HG03558 (cell line): ENCODE data around the gene ME3.
"Not testable (repeated sequence)": the region's sequence is repeated elsewhere in the genome, so short reads cannot be mapped to it uniquely, and the experiment has no call there.

ENCODE experiments used
- ATAC-seq: cut with Tn5 transposase; IDR thresholded peaks from one replicate; pipeline ENCODE4 v1.9.1; 2021; ENCODE audit warnings: moderate number of reproducible peaks; ENCODE audit not compliant: unreplicated experiment; ENCODE audit errors: extremely low read depth

The ME3 gene

DNA sequence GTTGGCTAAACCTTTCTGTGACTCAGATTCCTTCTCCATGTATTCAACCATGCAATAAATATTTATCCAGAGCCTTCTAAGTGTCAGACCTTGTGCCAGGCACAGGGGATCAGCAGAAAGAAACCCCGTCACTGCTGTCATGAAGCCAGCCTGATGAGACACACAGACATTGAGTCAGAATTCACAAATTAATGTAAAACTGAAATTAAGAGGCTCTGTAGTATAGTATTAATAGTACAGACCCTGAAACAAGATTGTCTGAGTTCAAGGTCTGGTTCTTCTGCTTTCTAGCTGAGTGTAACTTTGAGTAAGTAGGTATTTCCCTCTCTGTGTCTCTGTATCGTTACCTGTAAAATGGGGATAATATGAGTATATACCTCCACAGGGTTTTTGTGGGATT, 46.9 kb downstream of the ME3 start:
- peak; percentile 64 for ATAC-seq

GRCh38 chr11:86624366-86624765, 48.0 kb downstream of the ME3 start:
- ATAC-seq, result no peak

GRCh38 chr11:86623736-86624135, 48.7 kb downstream of the ME3 start:
- no peak for ATAC-seq

DNA sequence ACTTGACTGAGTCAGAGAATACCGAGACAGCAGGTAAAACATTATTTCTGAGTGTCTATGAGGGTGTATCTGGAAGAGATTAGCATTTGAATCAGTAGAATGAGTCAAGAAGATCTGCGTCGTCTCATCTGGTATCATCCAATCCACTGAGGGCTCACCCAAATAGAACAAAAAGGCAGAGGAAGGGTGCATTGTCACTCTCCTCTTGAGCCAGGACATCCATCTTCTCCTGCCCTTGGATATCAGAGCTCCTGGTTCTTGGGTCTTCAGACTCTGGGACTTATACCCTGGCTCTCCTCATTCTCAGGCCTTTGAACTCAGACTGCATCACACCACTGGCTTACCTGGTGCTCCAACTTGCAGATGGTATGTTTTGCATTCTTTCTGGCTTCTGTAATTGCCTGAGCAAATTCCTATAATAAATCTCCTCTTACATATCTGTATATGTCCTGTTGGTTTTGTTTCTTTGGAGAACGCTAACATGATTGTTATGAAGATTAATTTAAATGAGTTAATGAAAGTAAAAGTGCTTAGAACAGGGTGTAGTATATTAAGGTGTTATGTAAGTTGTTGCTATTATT, 49.3 kb downstream of the ME3 start:
- ATAC-seq, result no peak

- no peak for ATAC-seq
Observed at GRCh38 chr11:86621854-86622253, 50.6 kb downstream of the ME3 start.

GRCh38 chr11:86620891-86621521, 51.4 kb downstream of the ME3 start:
- ATAC-seq, result no peak

DNA sequence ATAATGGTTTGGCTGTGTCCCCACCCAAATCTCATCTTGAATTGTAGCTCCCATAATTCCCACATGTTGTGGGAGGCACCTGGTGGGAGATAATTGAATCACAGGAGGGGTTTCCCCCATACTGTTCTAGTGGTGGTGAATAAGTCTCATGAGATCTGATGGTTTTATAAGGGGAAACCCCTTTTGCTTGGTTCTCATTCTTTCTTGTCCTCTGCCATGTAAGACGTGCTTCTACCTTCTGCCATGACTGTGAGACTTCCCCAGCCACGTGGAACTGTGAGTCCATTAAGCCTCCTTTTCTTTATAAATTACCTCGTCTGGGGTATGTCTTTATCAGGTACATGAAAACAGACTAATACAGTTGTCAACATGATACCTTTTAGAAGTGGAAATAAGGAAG, 53.0 kb downstream of the ME3 start:
- not testable (repeated sequence) for ATAC-seq

DNA sequence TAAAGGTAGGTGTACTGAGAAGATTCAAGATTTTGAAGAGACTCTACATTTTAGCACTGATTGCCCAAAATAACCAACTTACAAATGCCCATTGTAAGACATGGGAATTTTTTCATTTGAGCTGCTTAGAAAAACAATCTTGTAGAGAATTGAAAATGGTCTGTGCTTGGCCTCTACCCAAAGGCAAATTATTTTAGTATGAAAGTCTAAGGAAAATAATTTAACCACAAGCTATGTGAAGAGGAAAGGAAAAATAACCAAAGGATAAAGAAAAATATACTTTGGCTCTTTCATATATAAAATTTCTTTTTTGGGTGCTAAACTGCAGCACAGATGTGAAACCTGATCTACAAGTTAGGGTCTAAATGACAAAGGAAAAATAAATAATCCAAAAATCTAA, 54.9 kb downstream of the ME3 start:
- ATAC-seq, result no peak

GRCh38 chr11:86615487-86615886, 56.9 kb downstream of the ME3 start:
- ATAC-seq, result no peak

DNA sequence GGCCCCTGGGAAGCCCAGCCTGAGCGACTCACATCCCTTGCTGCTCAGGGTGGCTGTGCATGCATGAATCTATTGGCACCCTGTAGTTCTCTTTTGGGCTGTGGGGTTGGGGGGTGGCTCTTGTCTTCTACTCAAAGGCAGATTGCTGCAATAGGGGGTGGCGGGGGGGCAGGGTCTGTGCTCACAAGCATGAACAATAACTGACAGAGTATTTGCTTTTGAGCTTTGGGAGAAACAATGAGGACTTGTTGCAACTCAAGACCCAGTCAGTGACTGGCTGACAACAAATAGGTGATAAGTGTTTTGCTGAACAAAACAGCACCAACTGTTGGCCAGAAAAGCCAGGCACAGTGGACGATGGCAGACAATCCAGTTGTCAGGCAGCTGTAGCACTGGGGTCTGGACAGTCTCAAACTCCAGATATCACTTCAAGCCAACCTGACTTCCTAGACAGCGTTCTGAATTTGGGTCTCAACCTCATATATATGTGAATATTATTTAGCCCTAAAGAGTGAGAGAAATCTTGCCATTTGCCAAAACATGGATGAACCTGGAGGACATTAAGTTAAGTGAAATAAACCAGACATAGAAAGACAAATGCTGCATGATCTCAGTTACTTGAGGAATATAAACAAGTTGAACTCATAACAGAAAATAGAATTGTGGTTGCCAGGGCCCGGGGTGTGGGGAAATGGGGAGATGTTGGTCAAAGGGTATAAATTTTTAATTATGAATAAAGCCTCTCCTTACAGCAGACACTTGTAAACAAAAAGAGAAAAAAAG, 61.7 kb downstream of the ME3 start:
- no peak for ATAC-seq

DNA sequence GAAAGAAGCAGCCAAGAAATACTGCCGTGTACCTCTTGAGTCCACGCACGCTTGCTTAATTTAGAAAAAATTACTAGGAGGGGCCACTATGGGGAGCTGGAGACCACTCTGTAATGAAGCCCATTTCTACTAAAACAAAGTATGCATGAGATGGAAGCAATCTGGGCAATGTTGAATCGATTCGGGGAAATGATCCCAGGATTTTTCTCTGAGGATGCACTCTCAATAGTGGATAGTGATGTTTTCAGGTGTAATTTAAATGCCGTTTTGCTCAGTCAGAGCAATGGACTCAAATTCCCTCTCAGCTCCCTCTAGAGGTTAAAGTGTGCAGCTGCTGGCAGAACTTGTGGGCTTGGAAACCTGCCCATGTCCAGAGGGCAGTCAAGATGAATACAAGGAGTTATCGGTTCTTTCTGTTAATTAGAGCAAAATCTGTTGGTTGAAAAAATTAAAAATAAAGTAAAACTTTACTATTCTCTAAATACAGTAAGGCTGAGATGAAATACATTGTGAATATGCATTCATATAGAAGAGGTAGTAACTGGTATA, 64.1 kb downstream of the ME3 start:
- peak; percentile 86 for ATAC-seq

DNA sequence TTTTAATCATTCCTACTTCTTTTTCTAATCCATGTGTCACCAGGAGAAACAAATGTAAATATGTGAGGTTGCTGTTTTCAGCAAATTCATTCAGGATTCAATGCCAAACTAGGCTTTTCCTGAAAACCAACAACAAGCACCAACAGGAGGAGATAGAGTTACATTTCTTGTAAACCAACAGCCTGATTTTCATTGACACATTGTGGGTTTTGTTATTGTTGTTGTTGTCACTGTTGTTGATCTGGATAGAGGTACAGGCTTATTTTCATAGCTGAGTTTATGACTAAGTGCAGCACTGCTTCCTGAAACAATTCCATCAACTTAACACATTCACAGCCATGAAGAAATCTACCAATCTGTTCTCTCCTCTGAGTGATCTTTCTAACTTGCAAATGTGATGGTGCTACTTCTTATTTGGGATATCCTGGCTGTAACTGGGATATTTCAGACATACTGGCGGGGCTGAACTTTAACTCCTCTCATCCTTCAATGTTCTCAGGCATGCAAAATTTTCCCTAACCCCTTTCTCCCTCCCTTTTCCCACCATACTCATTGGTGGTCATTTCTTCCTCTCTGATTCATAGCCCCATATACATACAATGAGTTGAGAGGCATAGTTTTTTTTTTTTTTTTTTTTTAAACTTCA, 65.5 kb downstream of the ME3 start:
- ATAC-seq, result no peak

DNA sequence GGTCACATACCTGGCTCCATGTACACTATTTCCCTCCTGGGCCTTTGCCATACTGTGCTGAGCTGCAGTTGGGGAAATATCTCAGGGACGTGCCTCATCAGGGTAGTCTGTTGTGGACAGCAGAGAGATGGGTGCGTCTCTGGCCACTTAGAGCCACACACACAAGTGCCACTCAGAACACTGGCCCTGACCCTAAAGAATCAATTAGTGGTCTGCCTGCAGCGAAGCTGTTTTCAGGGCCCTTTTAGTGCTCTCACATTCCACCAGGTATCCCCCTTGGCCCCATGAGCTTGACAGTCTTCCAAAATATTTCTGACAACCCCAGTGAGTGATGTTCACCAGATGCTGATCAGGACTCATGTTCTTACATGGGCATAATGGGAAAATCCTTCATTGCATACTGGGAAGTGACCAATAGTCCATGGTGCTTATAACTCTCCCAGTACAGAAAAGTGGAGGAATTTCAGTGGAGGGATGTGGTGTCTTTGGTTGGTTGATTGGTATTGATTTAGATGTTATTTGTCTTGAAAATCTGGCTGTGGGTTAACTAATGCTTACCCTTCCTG, 66.1 kb downstream of the ME3 start:
- ATAC-seq, result no peak

DNA sequence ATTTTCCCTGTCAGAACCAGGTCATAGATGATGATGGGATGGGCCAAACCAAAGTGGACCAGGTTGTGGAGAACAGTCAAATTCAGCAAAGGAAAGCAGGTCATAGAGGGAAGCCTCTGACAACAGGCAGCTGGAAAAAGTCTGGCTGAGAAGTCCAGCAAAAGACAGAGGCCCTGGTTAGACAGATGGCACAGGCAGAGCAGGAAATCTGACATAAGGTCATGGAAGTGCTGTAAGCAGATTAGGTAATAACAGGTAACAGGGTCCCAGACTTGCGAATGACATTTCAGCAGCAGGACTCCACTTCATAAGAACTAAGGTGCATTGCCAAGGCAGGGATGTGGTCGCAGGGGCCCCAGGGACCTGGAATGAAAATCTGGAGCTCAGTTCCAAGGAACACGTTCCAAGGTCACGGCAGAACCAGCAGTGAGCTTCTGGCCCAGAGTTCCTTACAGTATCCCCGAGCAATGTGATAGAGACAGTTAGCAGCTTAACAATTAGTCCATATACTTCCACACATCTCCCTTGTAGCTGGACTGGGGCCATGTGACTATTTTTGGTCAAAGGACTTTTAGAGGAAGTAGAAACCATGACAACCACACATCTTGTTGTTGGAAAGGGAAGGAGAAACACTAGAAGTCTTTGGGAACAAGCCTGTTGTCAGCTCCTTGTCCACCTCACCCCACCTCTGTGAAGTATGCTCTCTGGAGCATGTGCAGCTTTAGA, 75.4 kb downstream of the ME3 start:
- no peak for ATAC-seq

DNA sequence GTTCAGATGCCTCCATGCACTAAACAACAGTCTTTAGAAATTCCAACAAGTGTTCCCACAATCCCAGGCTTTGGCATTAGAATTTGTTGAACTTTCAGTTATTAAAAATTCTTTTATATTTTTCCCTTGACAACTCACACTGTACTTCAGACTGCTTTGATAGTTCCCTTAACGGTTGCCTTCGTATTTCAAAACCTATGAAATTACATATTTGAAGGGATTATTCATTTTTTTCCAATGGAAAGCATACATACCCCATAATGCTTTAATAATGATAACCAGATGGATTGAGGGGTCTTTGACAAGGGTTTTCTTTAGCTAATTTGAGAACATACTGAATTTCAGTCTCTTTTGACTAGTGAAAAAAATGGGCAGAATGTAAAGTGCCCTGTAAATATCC, 76.5 kb downstream of the ME3 start:
- ATAC-seq, result no peak

DNA sequence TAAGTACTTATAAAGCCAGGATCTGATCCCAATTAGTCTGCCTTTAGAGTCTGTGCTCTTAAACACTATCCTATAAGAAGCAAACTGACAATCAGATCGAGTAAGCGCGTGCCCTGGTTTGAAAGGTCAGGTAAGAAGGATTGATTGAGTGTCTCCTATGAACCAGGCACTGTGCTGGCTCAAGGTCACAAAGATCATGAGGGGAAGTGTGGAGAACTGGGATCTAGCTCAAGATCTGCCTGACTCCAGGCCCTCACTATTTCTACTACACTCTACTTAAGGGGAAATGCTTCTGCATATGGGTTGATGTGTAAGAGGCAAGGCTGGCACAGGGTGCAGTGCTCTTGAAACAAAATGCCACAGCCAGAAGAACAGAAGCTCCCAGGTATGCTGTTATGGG, 77.0 kb downstream of the ME3 start:
- no peak for ATAC-seq

DNA sequence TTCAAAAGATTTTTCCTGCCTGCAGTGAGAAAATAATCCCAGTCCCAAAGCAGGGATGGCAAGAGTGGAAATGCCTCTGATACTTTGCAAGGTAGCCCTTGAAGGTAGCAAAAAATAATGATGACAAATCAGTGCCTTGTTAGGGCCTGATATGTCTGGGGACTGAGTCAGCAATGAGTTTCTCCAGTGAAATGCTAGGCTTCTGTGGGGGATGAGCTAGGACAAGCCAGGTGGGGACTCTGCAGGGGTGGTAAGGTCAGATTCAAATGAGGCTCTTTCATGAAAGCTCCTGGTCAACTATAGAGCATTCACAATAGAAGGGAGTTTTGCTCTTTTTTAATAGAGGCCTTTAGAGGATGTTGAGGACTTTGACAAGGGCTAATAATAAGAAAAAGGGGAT, 77.7 kb downstream of the ME3 start:
- no peak for ATAC-seq

- ATAC-seq, result no peak
Observed at GRCh38 chr11:86593833-86594232, 78.6 kb downstream of the ME3 start.

GRCh38 chr11:86592659-86593451, 79.6 kb downstream of the ME3 start:
- ATAC-seq, result peak; percentile 86
